Body of pancreas (tissue), 4 donors: Measurements from ENCODE around the gene RARB. TPM values are rescaled to one million over a fixed set of nuclear protein-coding genes. Genes with fewer than 3 reads are reported as not detected.

Experiments used
- ATAC-seq: fragments of 150-250 bp; one replicate; pipeline ENCODE4 v1.9.1; 2016
- DNase-seq, 4 donors: peaks; one replicate each; pipeline ENCODE4 v3.0.0-alpha.2; 2019
- H3K27ac ChIP-seq, 4 donors: fragments of 200-600 bp; sonication (generic); 1 replicate in 3 of 4; 2 replicates in 1 of 4; pipeline versions ENCODE4 v1.5.1 to v1.6.1; 2016 to 2019; ENCODE audit warnings: mild to moderate bottlenecking in 1 of 4, mixed read lengths in 1 of 4, moderate library complexity in 1 of 4
- H3K27me3 ChIP-seq, 2 donors: fragments of 200-600 bp; sonication (generic); one replicate each; pipeline ENCODE4 v1.6.0; 2016; ENCODE audit warnings: mild to moderate bottlenecking in 1 of 2
- H3K36me3 ChIP-seq, 2 donors: fragments of 200-600 bp; sonication (generic); replicated peaks in 1 of 2; 2 replicates each; pipeline ENCODE4 v1.5.1; 2016; ENCODE audit warnings: low read depth in 2 of 2; ENCODE audit not compliant: insufficient read depth in 1 of 2
- H3K4me1 ChIP-seq: fragments of 200-600 bp; sonication (generic); one replicate; pipeline ENCODE4 v1.6.0; 2016
- H3K4me3 ChIP-seq, 2 donors: fragments of 200-600 bp; sonication (generic); 1 replicate in 1 of 2; 2 replicates in 1 of 2; pipeline ENCODE4 v1.5.1; 2016 to 2019
- H3K9me3 ChIP-seq, 3 donors: fragments of 200-600 bp; sonication (generic); 1 replicate in 2 of 3; 2 replicates in 1 of 3; pipeline ENCODE4 v1.5.1; 2016
- POLR2A ChIP-seq, 3 donors: fragments of 450-650 bp; IDR thresholded peaks; one replicate each; pipeline ENCODE4 v1.6.1; 2016; ENCODE audit warnings: antibody characterized with exemption in 3 of 3, mild to moderate bottlenecking in 2 of 3
- WGBS, 2 donors: methylation state at CpG; one replicate each; pipeline ENCODE4 v1.1.5; 2017; 5-methylcytosine and 5-hydroxymethylcytosine counted together
- intact Hi-C: fragments of 100-400 bp; cut with DNase I; formaldehyde crosslinking; loops from one replicate; pipeline ENCODE4 v1.15.1; 2023
- total RNA-seq, 2 donors: library from RNA; depleted of rRNA; stranded (reverse); fragments of >200 nt; gene quantifications; one replicate each; pipeline ENCODE4 v1.1.0, GENCODE V29; 2016
- TF ChIP-seq, protein P1 (sequence below), 7 experiments: fragments of 450-650 bp in 4 of 7; fragments of 200-600 bp in 3 of 7; sonication (generic) in 3 of 7; IDR thresholded peaks; one replicate each; pipeline ENCODE4 v1.5.1; 2016 to 2019; ENCODE audit warnings: antibody characterized with exemption in 7 of 7

RARB gene
- total RNA-seq, 2 donors from 2014 or later = 1.8 to 3.0 TPM

DNA sequence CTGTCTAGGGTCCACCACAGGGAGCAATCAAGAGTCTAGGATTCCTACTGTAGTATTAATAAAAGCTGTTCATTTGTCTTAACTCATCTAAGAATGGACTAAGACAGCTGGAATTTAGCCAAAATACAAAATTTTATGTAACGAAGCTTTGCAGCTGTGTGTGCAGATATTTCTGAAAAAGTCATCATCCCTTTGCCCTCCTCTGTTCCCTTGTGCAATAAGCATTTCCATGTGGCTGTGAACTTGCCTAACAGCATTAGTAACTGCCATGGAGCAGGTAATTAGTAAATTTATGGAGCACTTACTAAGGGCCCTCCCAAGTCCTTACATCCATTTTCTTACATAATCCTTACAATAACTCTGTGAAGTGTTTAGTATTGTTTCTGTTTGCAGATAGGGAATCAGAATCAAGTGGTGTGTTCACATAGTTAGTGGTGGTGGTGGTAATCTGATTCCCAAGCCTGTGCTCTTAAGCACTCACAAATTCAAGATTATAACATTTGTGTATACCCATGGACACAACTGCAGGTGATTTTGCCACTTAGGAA, 114.5 kb downstream of the RARB start:
- no peak for TF ChIP-seq POLR2A (IDR thresholded peaks at IDR 0.05)
- TF ChIP-seq, protein P1, sequence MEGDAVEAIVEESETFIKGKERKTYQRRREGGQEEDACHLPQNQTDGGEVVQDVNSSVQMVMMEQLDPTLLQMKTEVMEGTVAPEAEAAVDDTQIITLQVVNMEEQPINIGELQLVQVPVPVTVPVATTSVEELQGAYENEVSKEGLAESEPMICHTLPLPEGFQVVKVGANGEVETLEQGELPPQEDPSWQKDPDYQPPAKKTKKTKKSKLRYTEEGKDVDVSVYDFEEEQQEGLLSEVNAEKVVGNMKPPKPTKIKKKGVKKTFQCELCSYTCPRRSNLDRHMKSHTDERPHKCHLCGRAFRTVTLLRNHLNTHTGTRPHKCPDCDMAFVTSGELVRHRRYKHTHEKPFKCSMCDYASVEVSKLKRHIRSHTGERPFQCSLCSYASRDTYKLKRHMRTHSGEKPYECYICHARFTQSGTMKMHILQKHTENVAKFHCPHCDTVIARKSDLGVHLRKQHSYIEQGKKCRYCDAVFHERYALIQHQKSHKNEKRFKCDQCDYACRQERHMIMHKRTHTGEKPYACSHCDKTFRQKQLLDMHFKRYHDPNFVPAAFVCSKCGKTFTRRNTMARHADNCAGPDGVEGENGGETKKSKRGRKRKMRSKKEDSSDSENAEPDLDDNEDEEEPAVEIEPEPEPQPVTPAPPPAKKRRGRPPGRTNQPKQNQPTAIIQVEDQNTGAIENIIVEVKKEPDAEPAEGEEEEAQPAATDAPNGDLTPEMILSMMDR (IDR thresholded peaks at IDR 0.05) = no peak
- Histone ChIP-seq H3K27me3 (no peaks in the 10 kb centered on the region), H3K9me3 (no peaks in the 10 kb centered on the region), H3K4me3 (no peak overlapping the region), H3K4me1 (no peaks in the 10 kb centered on the region), H3K27ac (no peak overlapping the region), H3K36me3 (no peaks in the 10 kb centered on the region)
- DNase-seq (no peak), ATAC-seq (no peak)
- intact Hi-C loops = no loop called here
- WGBS, 2 donors = 50 to 60% methylated on average over 1 of the region's 1 CpG

DNA sequence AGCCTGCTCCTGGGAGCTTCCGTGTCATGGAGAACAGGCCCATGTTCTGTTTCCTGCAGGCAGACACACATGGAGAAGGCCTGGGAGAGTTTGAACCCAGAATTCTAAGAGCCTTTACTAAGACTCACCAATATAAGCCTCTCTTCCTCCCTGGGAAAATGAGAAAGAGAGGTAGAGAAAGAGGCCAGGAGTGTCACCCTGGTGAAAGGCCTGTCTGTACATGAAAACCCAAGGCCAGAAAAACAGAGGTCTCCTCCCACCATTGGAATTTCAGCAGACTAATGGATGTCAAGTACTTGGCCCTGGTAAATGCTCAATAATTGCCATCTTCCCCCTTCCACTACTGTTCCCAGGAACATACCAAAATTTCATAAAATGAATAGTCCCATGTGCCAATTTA, 119.0 kb downstream of the RARB start:
- DNase-seq = no peak
- Histone ChIP-seq H3K4me1 (no peaks in the 10 kb centered on the region), H3K36me3 (no peaks in the 10 kb centered on the region), H3K27ac (no peak overlapping the region), H3K27me3 (no peaks in the 10 kb centered on the region), H3K4me3 (no peak overlapping the region), H3K9me3 (no peaks in the 10 kb centered on the region)
- 92 to 100% methylated on average over 1 of the region's 1 CpG for WGBS, 2 donors
- no peak for ATAC-seq
- TF ChIP-seq, protein P1 (IDR thresholded peaks at IDR 0.05) = no peak
- no peak for TF ChIP-seq POLR2A (IDR thresholded peaks at IDR 0.05)
- intact Hi-C loops = no loop called here

DNA sequence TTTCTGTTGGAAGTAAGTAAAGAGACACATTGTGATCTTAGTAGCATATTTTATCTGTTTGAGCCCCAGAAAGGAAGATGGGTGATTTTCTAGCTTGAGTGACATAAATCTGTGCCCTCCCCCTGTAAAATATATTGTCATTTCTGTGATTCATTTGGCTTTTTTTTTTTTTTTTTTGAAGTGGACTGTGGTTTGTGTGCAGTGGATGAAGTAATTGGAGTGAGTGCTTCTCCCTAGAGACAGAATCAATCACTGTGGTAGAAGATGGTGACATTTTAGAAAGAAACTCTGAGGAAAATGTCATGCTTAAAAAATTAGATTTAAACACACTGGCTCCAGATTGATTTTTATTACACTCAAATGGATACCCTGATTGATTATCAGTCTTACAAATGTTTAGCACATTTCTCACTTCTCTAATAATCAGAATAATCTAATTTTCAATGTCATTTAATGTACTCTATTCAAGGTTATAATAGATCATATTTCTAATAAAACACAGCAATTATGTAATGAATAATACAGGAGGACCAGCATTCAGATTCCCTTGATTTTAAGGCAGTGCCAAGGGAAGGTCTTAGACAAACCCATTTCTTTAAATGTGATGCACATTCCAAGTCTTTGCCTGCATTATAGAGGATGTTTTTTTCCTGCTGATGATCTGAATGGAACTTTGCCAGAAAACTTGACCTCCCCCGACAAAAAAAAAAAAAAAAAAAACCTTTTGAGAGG, 120.0 kb downstream of the RARB start:
- TF ChIP-seq POLR2A (IDR thresholded peaks at IDR 0.05) = no peak
- TF ChIP-seq, protein P1 (IDR thresholded peaks at IDR 0.05) = no peak
- DNase-seq (no peak), ATAC-seq (no peak)
- WGBS, 2 donors = 9 to 15% methylated on average over 1 of the region's 1 CpG
- no peaks in the 10 kb centered on the region for H3K4me1 ChIP-seq
- H3K27ac ChIP-seq = no peak overlapping the region
- no peaks in the 10 kb centered on the region for H3K9me3 ChIP-seq
- no peaks in the 10 kb centered on the region for H3K27me3 ChIP-seq
- intact Hi-C loops = no loop called here
- no peak overlapping the region for H3K4me3 ChIP-seq
- no peaks in the 10 kb centered on the region for H3K36me3 ChIP-seq

DNA sequence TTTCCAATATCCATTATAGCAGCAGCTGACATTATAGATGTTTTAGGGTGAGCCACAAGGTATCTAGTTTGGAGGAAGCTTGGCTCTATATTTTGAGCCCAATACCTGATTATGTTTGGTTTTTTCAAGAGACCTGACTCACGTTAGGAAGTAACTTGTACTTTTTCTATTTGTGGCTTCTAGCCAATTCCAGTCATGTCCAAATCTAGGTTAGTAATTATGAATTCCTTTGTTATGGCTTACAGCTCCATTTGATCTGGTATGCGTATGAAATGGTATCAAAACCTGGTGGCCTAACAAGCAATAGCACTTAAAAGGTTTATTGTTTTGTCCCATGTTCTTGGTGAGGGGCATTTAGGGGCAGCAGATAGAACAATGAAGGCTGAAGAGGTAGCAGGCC, 120.8 kb downstream of the RARB start:
- ATAC-seq (no peak), DNase-seq (no peak)
- Histone ChIP-seq H3K27ac (no peak overlapping the region), H3K9me3 (no peaks in the 10 kb centered on the region), H3K27me3 (no peaks in the 10 kb centered on the region), H3K4me1 (no peaks in the 10 kb centered on the region), H3K4me3 (no peak overlapping the region), H3K36me3 (no peaks in the 10 kb centered on the region)
- TF ChIP-seq POLR2A (IDR thresholded peaks at IDR 0.05) = no peak
- TF ChIP-seq, protein P1 (IDR thresholded peaks at IDR 0.05) = no peak
- intact Hi-C loops = no loop called here
- 39 to 46% methylated on average over 2 of the region's 2 CpGs for WGBS, 2 donors

DNA sequence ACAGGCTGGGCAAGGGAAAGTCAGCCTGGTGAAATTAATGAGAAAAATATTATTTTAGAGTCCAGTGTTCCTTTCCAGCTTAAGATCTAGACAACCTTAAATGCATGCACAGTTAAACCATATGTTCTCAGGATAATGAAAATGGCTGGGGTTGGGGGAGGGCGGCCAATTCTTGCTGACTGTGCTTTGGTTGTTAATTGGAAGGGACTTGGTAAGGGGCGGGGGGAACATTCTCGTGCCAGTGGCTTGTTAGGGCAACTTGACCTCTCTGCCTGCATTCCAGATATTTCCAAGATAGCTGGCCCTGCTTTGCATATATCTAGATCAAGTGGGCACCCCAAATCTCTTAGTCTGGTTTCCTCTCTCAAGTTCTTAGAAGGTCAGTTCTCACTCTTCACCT, 124.2 kb downstream of the RARB start:
- TF ChIP-seq, protein P1 (IDR thresholded peaks at IDR 0.05) = no peak
- no peak for TF ChIP-seq POLR2A (IDR thresholded peaks at IDR 0.05)
- ATAC-seq (no peak), DNase-seq (no peak)
- Histone ChIP-seq H3K4me3 (no peak overlapping the region), H3K4me1 (no peaks in the 10 kb centered on the region), H3K27me3 (no peaks in the 10 kb centered on the region), H3K9me3 (no peaks in the 10 kb centered on the region), H3K36me3 (no peaks in the 10 kb centered on the region), H3K27ac (no peak overlapping the region)
- intact Hi-C loops = no loop called here
- WGBS, 2 donors = 78 to 81% methylated on average over 3 of the region's 3 CpGs
